Breast epithelium (tissue), 3 donors: Measurements from ENCODE around the gene PRKAB2.

ENCODE experiments used
- CTCF ChIP-seq, 3 donors: fragments of 450-650 bp; IDR thresholded peaks; one replicate each; pipeline ENCODE4 v1.5.1; 2016 to 2017; ENCODE audit warnings: antibody characterized with exemption in 3 of 3, mild to moderate bottlenecking in 3 of 3, moderate library complexity in 3 of 3
- POLR2A ChIP-seq: fragments of 450-650 bp; IDR thresholded peaks from one replicate; pipeline ENCODE4 v1.6.1; 2016; ENCODE audit warnings: antibody characterized with exemption, mild to moderate bottlenecking, moderate library complexity

- TF ChIP-seq POLR2A, result no peak
- no peak for TF ChIP-seq CTCF (IDR thresholded peaks at IDR 0.05)
Measured at GRCh38 chr1:147185432-147185831, 13.2 kb upstream of the PRKAB2 start.
